SK-N-SH (cell line): ENCODE data around the gene C6orf89. TPM values are rescaled to one million over a fixed set of nuclear protein-coding genes. Genes with fewer than 3 reads are reported as not detected.

Source experiments
- CTCF ChIA-PET: fragments of 300-600, 350-600 bp; formaldehyde crosslinking; extraction: SDS; loops from one replicate; lab custom pipeline; 2021; lab: Yijun Ruan, JAX
- POLR2A ChIA-PET: fragments of 350-600 bp; sonication (Branson Sonifier 250); formaldehyde crosslinking; extraction: SDS; loops from one replicate; lab custom pipeline; 2020; ENCODE audit warnings: antibody characterized with exemption, inconsistent platforms; lab: Yijun Ruan, JAX
- DNase-seq: peaks from one replicate; pipeline ENCODE4 v3.0.0; 2012
- H2AFZ ChIP-seq: fragments of 200-600 bp; sonication (generic); 2 replicates; pipeline ENCODE4 v1.8.1; 2016; ENCODE audit warnings: antibody characterized with exemption, mild to moderate bottlenecking, low read depth
- H3F3A ChIP-seq: fragments of 200-600 bp; sonication (generic); replicated peaks from 2 replicates; pipeline ENCODE3; 2016; ENCODE audit warnings: antibody characterized with exemption, mild to moderate bottlenecking; ENCODE audit not compliant: insufficient read depth
- H3K27ac ChIP-seq, 2 experiments: fragments of 200-500 bp in 1 of 2; fragments of 200-600 bp in 1 of 2; sonication (Bioruptor generic) in 1 of 2; sonication (generic), shearing (Covaris generic) in 1 of 2; 2 replicates each; pipeline versions ENCODE4 v1.5.1 to v1.6.1; 2014 to 2016; ENCODE audit warnings: low read depth in 2 of 2, inconsistent platforms in 1 of 2, low read length in 1 of 2, mild to moderate bottlenecking in 1 of 2, mixed read lengths in 1 of 2
- H3K27me3 ChIP-seq: fragments of 200-600 bp; sonication (generic), shearing (Covaris generic); 2 replicates; pipeline ENCODE4 v1.6.1; 2016; ENCODE audit warnings: mixed run types; ENCODE audit not compliant: insufficient read depth
- H3K36me3 ChIP-seq, 2 experiments: fragments of 200-500 bp in 1 of 2; fragments of 200-600 bp in 1 of 2; sonication (Bioruptor generic) in 1 of 2; sonication (generic) in 1 of 2; replicated peaks in 1 of 2; 2 replicates each; pipeline versions ENCODE3 to v1.5.1; 2014 to 2016; ENCODE audit warnings: low read length in 1 of 2, mild to moderate bottlenecking in 1 of 2; ENCODE audit not compliant: insufficient read depth in 2 of 2, control insufficient read depth in 1 of 2
- H3K4me1 ChIP-seq, 2 experiments: fragments of 200-500 bp in 1 of 2; fragments of 200-600 bp in 1 of 2; sonication (Bioruptor generic) in 1 of 2; sonication (generic), shearing (Covaris generic) in 1 of 2; 2 replicates each; pipeline versions ENCODE4 v1.5.1 to v1.6.1; 2014 to 2016; ENCODE audit warnings: low read depth in 1 of 2, low read length in 1 of 2, mixed run types in 1 of 2; ENCODE audit not compliant: insufficient read depth in 2 of 2, control insufficient read depth in 1 of 2
- H3K4me2 ChIP-seq: fragments of 200-600 bp; sonication (generic), shearing (Covaris generic); 2 replicates; pipeline ENCODE4 v1.6.1; 2017; ENCODE audit warnings: mixed run types
- H3K4me3 ChIP-seq, 2 experiments: fragments of 200-500 bp in 1 of 2; fragments of 200-600 bp in 1 of 2; sonication (Bioruptor generic) in 1 of 2; sonication (generic), shearing (Covaris generic) in 1 of 2; 2 replicates each; pipeline versions ENCODE4 v1.5.1 to v1.8.1; 2014 to 2016; ENCODE audit warnings: low read depth in 2 of 2, inconsistent platforms in 1 of 2, low read length in 1 of 2, mild to moderate bottlenecking in 1 of 2, mixed read lengths in 1 of 2, moderate library complexity in 1 of 2
- H3K79me2 ChIP-seq: fragments of 200-600 bp; sonication (generic); 2 replicates; pipeline ENCODE4 v1.8.1; 2017; ENCODE audit warnings: mild to moderate bottlenecking; ENCODE audit not compliant: insufficient read depth
- H3K9ac ChIP-seq: fragments of 200-600 bp; sonication (generic); 2 replicates; pipeline ENCODE4 v1.6.1; 2017; ENCODE audit warnings: mixed run types
- H3K9me2 ChIP-seq: fragments of 200-600 bp; sonication (generic); 2 replicates; pipeline ENCODE4 v1.6.1; 2017; ENCODE audit warnings: mixed run types
- H3K9me3 ChIP-seq: fragments of 200-600 bp; sonication (generic); 2 replicates; pipeline ENCODE4 v1.6.1; 2017; ENCODE audit warnings: mixed run types, mild to moderate bottlenecking, moderate library complexity
- H4K20me1 ChIP-seq: fragments of 200-600 bp; sonication (generic); 2 replicates; pipeline ENCODE4 v1.6.1; 2017; ENCODE audit warnings: mild to moderate bottlenecking, mixed run types; ENCODE audit not compliant: insufficient read depth
- CHD2 ChIP-seq: fragments of 150-350 bp; IDR thresholded peaks from 2 replicates; pipeline ENCODE4 v1.6.1; 2018; ENCODE audit warnings: low read length; ENCODE audit not compliant: partially characterized antibody
- CTCF ChIP-seq: fragments of 200-600 bp; sonication (generic); IDR thresholded peaks from 2 replicates; pipeline ENCODE4 v1.6.1; 2017; ENCODE audit warnings: antibody characterized with exemption, mild to moderate bottlenecking, moderate library complexity
- ELF1 ChIP-seq: IDR thresholded peaks from 2 replicates; pipeline ENCODE4 v1.4.0; 2012
- EP300 ChIP-seq, 2 experiments: IDR thresholded peaks; 2 replicates each; pipeline versions ENCODE4 v1.4.0 to v1.6.1; 2012; ENCODE audit warnings: borderline replicate concordance in 1 of 2, low read depth in 1 of 2, low read length in 1 of 2
- EZH2phosphoT487 ChIP-seq: fragments of 200-600 bp; sonication (generic); IDR thresholded peaks from 2 replicates; pipeline ENCODE4 v1.6.1; 2017; ENCODE audit warnings: low read depth, mixed run types, mild to moderate bottlenecking, antibody characterized with exemption, moderate library complexity, borderline replicate concordance
- GATA2 ChIP-seq: sonication (generic); formaldehyde crosslinking; IDR thresholded peaks from 2 replicates; pipeline ENCODE4 v1.5.0; 2020; ENCODE audit warnings: mild to moderate bottlenecking, missing genetic modification reagents
- MEF2A ChIP-seq: IDR thresholded peaks from 2 replicates; pipeline ENCODE4 v1.4.0; 2012; ENCODE audit warnings: low read depth, borderline replicate concordance
- NFIC ChIP-seq: IDR thresholded peaks from 2 replicates; pipeline ENCODE4 v1.4.0; 2012; ENCODE audit warnings: borderline replicate concordance
- RAD21 ChIP-seq: IDR thresholded peaks from 2 replicates; pipeline ENCODE4 v1.6.1; 2012; ENCODE audit warnings: mild to moderate bottlenecking, low read length
- RCOR1 ChIP-seq: fragments of 150-350 bp; IDR thresholded peaks from 2 replicates; pipeline ENCODE4 v1.6.1; 2017; ENCODE audit warnings: antibody characterized with exemption, low read length
- SMC3 ChIP-seq: IDR thresholded peaks from 2 replicates; pipeline ENCODE4 v1.6.1; 2012; ENCODE audit warnings: low read depth, low read length, improper control_type of control experiment
- TAF1 ChIP-seq: IDR thresholded peaks from 2 replicates; pipeline ENCODE4 v1.6.1; 2012; ENCODE audit warnings: low read depth, mild to moderate bottlenecking, low read length, moderate library complexity, borderline replicate concordance
- TCF12 ChIP-seq: IDR thresholded peaks from 2 replicates; pipeline ENCODE4 v1.4.0; 2012
- YY1 ChIP-seq: IDR thresholded peaks from 2 replicates; pipeline ENCODE4 v1.4.0; 2012; ENCODE audit warnings: low read depth, mild to moderate bottlenecking
- WGBS: methylation state at CpG from one replicate; pipeline ENCODE4 v1.1.6; 2017; ENCODE audit warnings: low lambda C conversion rate; 5-methylcytosine and 5-hydroxymethylcytosine counted together
- polyA plus RNA-seq, 3 experiments: library from polyadenylated mRNA; depleted of rRNA; stranded (reverse); fragments of >200 nt; gene quantifications; 2 replicates each; pipeline ENCODE4 v1.2.3, GENCODE V29; 2012
- TF ChIP-seq, protein P1 (sequence below): IDR thresholded peaks from 2 replicates; pipeline ENCODE4 v1.4.0; 2012; ENCODE audit warnings: low read depth

The C6orf89 gene
- polyA plus RNA-seq, 1 of the 3 experiments (the other 2 are of a cell fraction) = 20.4 TPM

DNA sequence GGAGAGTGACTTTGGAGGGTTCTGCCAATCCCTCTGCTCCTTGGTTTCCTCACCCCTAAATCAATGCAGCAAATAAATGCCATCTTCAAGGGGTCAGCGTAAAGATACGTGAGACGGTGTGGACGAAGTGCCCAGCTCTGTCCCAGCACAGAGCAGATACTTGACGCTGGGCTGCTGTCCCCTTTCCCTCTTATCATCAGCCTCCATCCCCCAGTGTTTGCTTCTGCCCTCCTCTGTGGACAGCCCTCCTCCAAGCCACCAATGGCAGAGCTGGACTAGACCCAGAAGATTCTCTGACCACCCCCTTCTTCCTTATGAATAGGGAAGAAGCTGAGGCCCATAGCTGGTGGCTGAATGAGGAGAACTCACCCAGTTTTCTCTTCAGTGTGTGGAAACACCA is 51.1 kb downstream of the C6orf89 start:
- H3K36me3 ChIP-seq = no peaks in the 10 kb centered on the region
- no peak overlapping the region for H3K9ac ChIP-seq
- peaks cover 8% of the 10 kb centered on the region for H3F3A ChIP-seq
- ChIA-PET POLR2A (interaction anchor here (1.1 kb wide), 1 partner anchor 13 kb away, joined by 3 read pairs; no protein-coding TSS in a partner anchor), CTCF (interaction anchor here (0.8 to 3.5 kb wide), 2 partner anchors 81 to 171 kb away, joined by 3 to 15 read pairs; no protein-coding TSS in a partner anchor)
- H3K9me3 ChIP-seq = no peaks in the 10 kb centered on the region
- H3K4me3 ChIP-seq = no peak overlapping the region
- no peak overlapping the region for H3K27ac ChIP-seq
- peaks cover 0 to 8% of the 10 kb centered on the region in 2 experiments; a peak in 1 of 4 replicates for H3K4me1 ChIP-seq
- no peaks in the 10 kb centered on the region for H3K27me3 ChIP-seq
- no peak for DNase-seq
- TF ChIP-seq GATA2 (CRISPR knock-in tag) (no peak), CHD2 (no peak), RAD21 (no peak), MEF2A (no peak), NFIC (no peak)
- no peak overlapping the region for H2AFZ ChIP-seq
- 93% methylated on average over 5 of the region's 5 CpGs for WGBS
- no peak overlapping the region for H3K4me2 ChIP-seq
- H4K20me1 ChIP-seq = no peaks in the 10 kb centered on the region
- no peaks in the 10 kb centered on the region for H3K9me2 ChIP-seq
- H3K79me2 ChIP-seq = no peaks in the 10 kb centered on the region

GRCh38 chr6:36937896-36938295 is 52.1 kb downstream of the C6orf89 start:
- 78% methylated on average over 6 of the region's 6 CpGs for WGBS
- CTCF ChIA-PET = interaction anchor here (0.6 to 3.5 kb wide), 3 partner anchors 42 to 172 kb away, joined by 3 to 15 read pairs (median 3); no protein-coding TSS in a partner anchor
- POLR2A ChIA-PET = no interaction called here

More at GRCh38 chr6:36937896-36938295, 52.1 kb downstream of the C6orf89 start:
- Histone ChIP-seq H3K79me2 (no peaks in the 10 kb centered on the region), H3K27ac (no peak overlapping the region), H4K20me1 (no peaks in the 10 kb centered on the region), H2AFZ (no peak overlapping the region), H3K4me3 (no peak overlapping the region), H3K4me1 (peaks cover 0 to 8% of the 10 kb centered on the region in 2 experiments; a peak in 1 of 4 replicates), H3K9me3 (no peaks in the 10 kb centered on the region), H3K36me3 (no peaks in the 10 kb centered on the region), H3K27me3 (no peaks in the 10 kb centered on the region), H3K4me2 (no peak overlapping the region), H3K9me2 (no peaks in the 10 kb centered on the region), H3K9ac (no peak overlapping the region), H3F3A (peaks cover 8% of the 10 kb centered on the region)
- TF ChIP-seq EZH2phosphoT487 (no peak), SMC3 (no peak), MEF2A (no peak), YY1 (no peak), TAF1 (no peak), ELF1 (no peak), GATA2 (CRISPR knock-in tag) (no peak), CTCF (no peak), RCOR1 (no peak), TCF12 (no peak), EP300 (IDR thresholded peaks at IDR 0.05; ENCODE audit: borderline replicate concordance in 1 of 2, low read depth in 1 of 2, low read length in 1 of 2) (no peak)
- TF ChIP-seq, protein P1, sequence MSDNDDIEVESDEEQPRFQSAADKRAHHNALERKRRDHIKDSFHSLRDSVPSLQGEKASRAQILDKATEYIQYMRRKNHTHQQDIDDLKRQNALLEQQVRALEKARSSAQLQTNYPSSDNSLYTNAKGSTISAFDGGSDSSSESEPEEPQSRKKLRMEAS = no peak
- no peak for DNase-seq
